K562 (cell line): ENCODE results near the gene ZNF462. TPM values are rescaled to one million over a fixed set of nuclear protein-coding genes. Genes with fewer than 3 reads are reported as not detected.

ENCODE experiments used
- HDAC2 ChIP-seq: fragments of 450-650 bp; IDR thresholded peaks from 2 replicates; pipeline ENCODE4 v1.6.1; 2016; ENCODE audit warnings: mild to moderate bottlenecking
- PTTG1 ChIP-seq: fragments of 450-650 bp; IDR thresholded peaks from 2 replicates; pipeline ENCODE4 v1.6.1; 2016; ENCODE audit warnings: low read depth, mild to moderate bottlenecking, missing genetic modification characterization, missing compliant biosample characterization
- TCF7L2 ChIP-seq: fragments of 150-350 bp; IDR thresholded peaks from 2 replicates; pipeline ENCODE4 v1.6.1; 2016; ENCODE audit warnings: low read depth, mild to moderate bottlenecking, low read length, moderate library complexity
- THRB ChIP-seq: fragments of 450-650 bp; formaldehyde crosslinking; conservative IDR thresholded peaks from 2 replicates; pipeline ENCODE4 v1.4.0; 2022; ENCODE audit warnings: mild to moderate bottlenecking, missing genetic modification characterization
- ZHX1 ChIP-seq: fragments of 150-350 bp; conservative IDR thresholded peaks from 2 replicates; pipeline ENCODE4 v1.6.1; 2014; ENCODE audit warnings: low read length
- ZNF175 ChIP-seq: fragments of 200-800 bp; sonication (Bioruptor generic); IDR thresholded peaks from 2 replicates; pipeline ENCODE4 v1.6.1; 2016; ENCODE audit warnings: low read depth, mild to moderate bottlenecking, missing genetic modification characterization, missing compliant biosample characterization
- ZNF512 ChIP-seq: IDR thresholded peaks from 2 replicates; pipeline ENCODE4 v1.6.1; 2016; ENCODE audit warnings: missing genetic modification characterization, missing compliant biosample characterization
- ZNF696 ChIP-seq: fragments of 250-450 bp; sonication (Bioruptor Pico); conservative IDR thresholded peaks from 2 replicates; pipeline ENCODE4 v1.4.0; 2020; ENCODE audit warnings: mild to moderate bottlenecking, moderate library complexity
- ZNF76 ChIP-seq: fragments of 250-450 bp; sonication (Bioruptor Pico); IDR thresholded peaks from 2 replicates; pipeline ENCODE4 v1.4.0; 2020; ENCODE audit warnings: mild to moderate bottlenecking, moderate library complexity, borderline replicate concordance
- polyA plus RNA-seq, 8 experiments: library from polyadenylated mRNA; depleted of rRNA in 4 of 8; stranded (reverse) in 5 of 8; unstranded in 3 of 8; fragments of >200 nt; fragmentation: Nextera tagmentation in 2 of 8; fragmentation: Illumina TruSeq in 1 of 8; extraction: Ambion mirVana in 2 of 8; extraction: Trizol in 1 of 8; gene quantifications; 2 replicates each; pipeline versions ENCODE4 v1.2.1 to v1.2.3, GENCODE V29; 2011 to 2014; ENCODE audit warnings: inconsistent platforms in 1 of 8, missing spikeins in 1 of 8
- total RNA-seq, 7 experiments: library from RNA; depleted of rRNA in 6 of 7; stranded (reverse); fragments of >200 nt in 6 of 7; fragmentation: Illumina TruSeq in 2 of 7; extraction: Trizol in 2 of 7; gene quantifications; 2 replicates each; pipeline versions ENCODE4 v1.2.1 to v1.2.3, GENCODE V29; 2011 to 2021; ENCODE audit warnings: low replicate concordance in 1 of 7

Gene ZNF462
- total and polyA plus RNA-seq, 9 of the 15 experiments (the other 6 are each of a cell fraction or from before 2014, with no cell fraction given): 0.20 TPM; not detected in 8

GRCh38 chr9:106846307-106846706 lies 16.7 kb upstream of the ZNF462 start (continued):
- no peak for TF ChIP-seq ZHX1
- no peak for TF ChIP-seq TCF7L2
- TF ChIP-seq PTTG1 (tag): no peak
- no peak for TF ChIP-seq ZNF76 (CRISPR knock-in tag)
- no peak for TF ChIP-seq ZNF696
- no peak for TF ChIP-seq HDAC2
- no peak for TF ChIP-seq ZNF512 (tag)
- TF ChIP-seq THRB (CRISPR knock-in tag): no peak
- TF ChIP-seq ZNF175 (CRISPR knock-in tag): no peak
- TF ChIP-seq, all 486 proteins: peak for 0
